NT2/D1 (cell line): ENCODE measurements around the gene EPS15.

Experiments
- DNase-seq: peaks from one replicate; pipeline ENCODE4 v3.0.0-alpha.2; 2011; ENCODE audit warnings: low read depth, low spot score
- H3K27me3 ChIP-seq: 2 replicates; pipeline ENCODE4 v1.6.0; 2011; ENCODE audit warnings: mild to moderate bottlenecking; ENCODE audit not compliant: insufficient read length, insufficient read depth
- H3K36me3 ChIP-seq: 2 replicates; pipeline ENCODE4 v1.6.1; 2011; ENCODE audit warnings: mild to moderate bottlenecking, low read length, mixed read lengths; ENCODE audit not compliant: insufficient read depth, insufficient read length
- H3K4me1 ChIP-seq: 2 replicates; pipeline ENCODE4 v1.5.1; 2011; ENCODE audit not compliant: insufficient read depth, insufficient read length
- H3K4me3 ChIP-seq: 2 replicates; pipeline ENCODE4 v1.5.1; 2011; ENCODE audit warnings: low read depth; ENCODE audit not compliant: insufficient read length
- H3K9ac ChIP-seq: 2 replicates; pipeline ENCODE4 v1.6.0; 2011; ENCODE audit warnings: low read depth; ENCODE audit not compliant: insufficient read length
- H3K9me3 ChIP-seq: 2 replicates; pipeline ENCODE4 v1.5.1; 2011; ENCODE audit warnings: mild to moderate bottlenecking, low read length; ENCODE audit not compliant: insufficient read depth
- SUZ12 ChIP-seq: IDR thresholded peaks from 2 replicates; pipeline ENCODE4 v1.6.1; 2011; ENCODE audit not compliant: insufficient read length, insufficient read depth; ENCODE audit errors: extremely low read depth
- YY1 ChIP-seq: IDR thresholded peaks from 2 replicates; pipeline ENCODE4 v1.6.1; 2011; ENCODE audit not compliant: insufficient read length, insufficient read depth
- ZNF274 ChIP-seq: IDR thresholded peaks from 2 replicates; pipeline ENCODE4 v1.6.1; 2011; ENCODE audit warnings: mild to moderate bottlenecking, low read depth, low read length

EPS15 gene

DNA sequence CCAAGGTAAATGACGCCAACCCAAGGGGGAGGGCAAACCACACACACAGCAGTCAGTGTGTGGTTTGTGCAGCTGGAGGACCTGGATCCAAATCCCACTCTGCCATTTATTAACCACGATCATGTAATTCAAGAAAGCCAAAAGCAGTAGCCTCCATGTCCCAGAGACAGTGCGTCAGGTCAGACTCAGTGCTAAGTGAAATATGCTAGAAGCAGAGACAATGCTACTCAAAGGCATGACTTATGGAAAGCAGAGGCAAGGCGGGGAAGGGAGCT is 202.3 kb downstream of the EPS15 start:
- no peaks in the 10 kb centered on the region for H3K36me3 ChIP-seq
- no peak overlapping the region for H3K4me3 ChIP-seq
- no peak for DNase-seq
- H3K9ac ChIP-seq: no peak overlapping the region
- no peaks in the 10 kb centered on the region for H3K9me3 ChIP-seq
- TF ChIP-seq SUZ12 (no peak), YY1 (no peak), ZNF274 (no peak)
- no peaks in the 10 kb centered on the region for H3K27me3 ChIP-seq
- H3K4me1 ChIP-seq: peaks cover 22% of the 10 kb centered on the region

DNA sequence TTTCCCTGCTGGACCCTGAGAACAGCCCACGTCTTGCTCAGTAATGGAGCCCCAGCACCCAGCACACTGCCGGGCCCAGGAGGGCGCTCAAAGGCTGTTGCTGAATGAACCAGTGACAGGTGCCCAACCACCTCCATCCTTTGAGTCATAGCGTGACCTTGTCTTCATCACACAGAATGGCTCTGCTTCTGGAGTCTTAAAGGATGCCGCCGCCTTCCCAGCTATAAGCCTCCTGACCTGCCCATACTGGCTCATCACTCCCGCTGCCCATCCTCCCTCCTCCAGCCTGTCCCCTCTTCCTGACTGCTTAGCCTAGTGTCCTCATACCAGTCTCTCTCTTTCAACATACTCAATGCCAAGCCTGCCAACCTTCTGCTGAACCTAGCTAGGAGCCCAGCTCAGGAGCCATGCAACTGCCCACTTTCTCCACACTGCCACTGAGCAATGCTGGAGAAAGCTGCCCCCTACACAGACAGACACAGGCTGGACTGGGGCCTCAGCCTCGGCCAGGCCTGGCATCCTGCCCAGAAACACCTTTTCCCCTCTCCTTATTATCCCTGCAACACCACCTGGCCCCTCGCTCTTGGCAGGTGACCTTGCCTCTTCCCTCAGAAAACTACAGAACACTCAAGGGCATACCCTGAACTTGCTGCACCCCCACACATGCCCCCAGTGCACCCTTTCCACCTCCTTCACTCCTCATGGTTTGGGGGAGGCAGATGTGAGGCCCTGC is 202.8 kb downstream of the EPS15 start:
- TF ChIP-seq ZNF274: no peak
- TF ChIP-seq YY1: no peak
- TF ChIP-seq SUZ12: no peak
- Histone ChIP-seq H3K36me3 (no peaks in the 10 kb centered on the region), H3K4me3 (no peak overlapping the region), H3K27me3 (no peaks in the 10 kb centered on the region), H3K9me3 (no peaks in the 10 kb centered on the region), H3K4me1 (peaks cover 20% of the 10 kb centered on the region), H3K9ac (no peak overlapping the region)
- DNase-seq: no peak

DNA sequence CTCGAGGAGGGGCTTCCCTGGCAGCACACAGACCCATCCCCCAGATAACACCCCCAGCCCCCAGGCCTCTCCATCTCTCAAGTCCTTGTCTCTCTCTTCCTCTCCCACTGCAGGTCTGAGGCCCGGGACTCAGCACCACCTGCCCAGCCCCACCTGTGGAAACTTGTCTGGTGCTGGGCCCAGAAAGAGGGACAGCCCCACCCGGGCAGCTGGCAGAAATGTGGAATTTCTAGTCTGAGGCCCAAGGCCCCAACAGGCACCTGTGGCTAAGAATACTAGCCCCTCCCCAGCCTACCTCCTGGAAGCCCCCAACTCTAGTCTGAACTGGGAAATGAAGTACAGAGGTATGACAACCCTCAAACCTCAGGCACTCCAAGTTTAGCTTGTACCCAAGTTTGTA is 204.1 kb downstream of the EPS15 start:
- Histone ChIP-seq H3K4me3 (no peak overlapping the region), H3K4me1 (peaks cover 26% of the 10 kb centered on the region), H3K36me3 (no peaks in the 10 kb centered on the region), H3K9me3 (no peaks in the 10 kb centered on the region), H3K27me3 (no peaks in the 10 kb centered on the region), H3K9ac (no peak overlapping the region)
- DNase-seq: no peak
- no peak for TF ChIP-seq SUZ12
- TF ChIP-seq ZNF274: no peak
- no peak for TF ChIP-seq YY1

DNA sequence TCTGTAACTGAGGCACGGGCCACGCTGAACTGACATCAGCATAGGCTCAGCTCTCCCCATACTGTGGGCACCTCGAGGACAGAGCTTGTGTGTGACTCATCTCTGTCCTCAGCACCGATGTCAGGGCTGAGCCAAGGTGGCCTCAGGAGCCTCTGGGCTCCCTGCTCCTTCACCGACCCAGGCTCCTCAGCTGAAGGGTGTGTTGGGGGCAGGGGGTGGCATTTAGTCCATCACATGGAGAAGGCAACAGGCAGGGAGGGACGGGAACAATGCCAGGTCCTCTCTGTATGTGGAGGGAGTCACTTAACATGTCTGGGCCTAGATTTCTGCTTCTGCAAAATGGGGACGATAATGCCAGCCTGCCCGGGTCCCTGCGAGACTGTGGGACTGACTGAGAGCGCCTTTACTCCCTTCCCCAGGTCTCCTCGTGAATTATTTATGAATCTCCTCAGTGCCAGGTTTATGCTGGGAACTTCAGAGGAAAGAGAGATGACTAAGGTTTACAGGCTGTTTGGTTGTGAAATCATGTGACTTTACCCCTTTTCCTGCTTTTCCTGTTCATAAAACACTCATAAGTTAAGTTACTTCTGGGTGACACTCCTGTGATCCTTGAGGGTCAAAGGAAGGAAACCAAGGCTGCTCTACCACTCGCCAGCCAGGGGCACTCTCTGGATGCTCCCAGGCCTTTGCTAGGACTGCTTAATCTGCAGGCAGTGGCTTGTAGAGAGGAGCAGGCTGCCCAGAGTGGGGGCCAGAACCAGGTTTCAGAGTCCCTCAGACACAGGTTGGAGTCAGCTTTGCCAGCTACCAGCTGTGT is 204.9 kb downstream of the EPS15 start:
- DNase-seq: no peak
- no peaks in the 10 kb centered on the region for H3K36me3 ChIP-seq
- peaks cover 27% of the 10 kb centered on the region for H3K4me1 ChIP-seq
- H3K27me3 ChIP-seq: no peaks in the 10 kb centered on the region
- peak overlapping the region; percentile 12 for H3K9ac ChIP-seq
- TF ChIP-seq SUZ12: no peak
- TF ChIP-seq YY1: no peak
- H3K9me3 ChIP-seq: no peaks in the 10 kb centered on the region
- no peak overlapping the region for H3K4me3 ChIP-seq

DNA sequence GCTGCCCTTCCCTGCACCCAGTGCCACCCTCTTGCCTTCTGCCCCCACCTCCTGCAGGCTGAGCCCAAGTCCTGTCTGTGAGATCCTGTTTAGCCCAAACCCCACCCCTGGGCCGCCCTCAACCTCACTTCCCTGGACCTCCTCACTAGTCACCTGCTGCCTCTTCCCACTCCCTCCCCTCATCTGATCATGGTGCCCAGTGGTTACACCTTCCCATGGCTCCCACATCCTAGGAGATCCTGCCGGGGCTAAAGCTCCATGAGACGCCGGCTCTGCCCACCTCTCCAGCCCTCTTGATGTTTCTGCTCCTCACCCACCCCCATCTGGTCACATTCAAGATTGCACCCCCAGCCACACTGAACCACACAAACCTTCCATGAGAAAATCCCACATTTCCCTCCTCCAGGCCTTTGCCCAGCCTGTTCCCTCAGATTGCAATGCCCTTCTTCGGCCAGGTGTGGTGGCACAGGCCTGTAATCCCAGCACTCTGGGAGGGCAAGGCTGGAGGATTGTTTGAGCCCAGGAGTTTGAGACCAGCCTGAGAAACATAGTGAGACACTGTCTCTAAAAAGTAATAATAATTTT is 205.7 kb downstream of the EPS15 start:
- Histone ChIP-seq H3K36me3 (no peaks in the 10 kb centered on the region), H3K4me1 (peaks cover 34% of the 10 kb centered on the region), H3K9ac (no peak overlapping the region), H3K4me3 (no peak overlapping the region), H3K9me3 (no peaks in the 10 kb centered on the region), H3K27me3 (no peaks in the 10 kb centered on the region)
- no peak for DNase-seq
- TF ChIP-seq SUZ12 (no peak), ZNF274 (no peak), YY1 (no peak)

DNA sequence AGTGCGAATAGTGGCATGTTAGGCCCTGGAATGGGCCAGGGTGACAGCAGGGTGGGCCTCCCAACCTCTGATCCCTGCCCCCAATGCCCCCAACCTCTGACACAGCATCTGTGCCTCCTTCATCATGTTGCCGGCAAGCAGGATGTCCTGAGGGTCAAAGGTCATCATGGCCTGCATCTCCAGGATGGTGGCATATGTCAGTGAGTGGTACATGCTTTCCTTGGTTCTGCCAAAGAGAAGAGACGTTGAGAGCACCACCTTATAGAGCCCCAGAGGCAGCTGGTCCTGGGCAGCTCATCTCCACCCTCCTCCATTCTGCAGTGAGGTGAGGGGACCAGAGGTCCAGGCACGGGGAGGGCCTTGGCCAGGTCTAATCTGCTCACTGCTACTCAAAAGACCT is 206.3 kb downstream of the EPS15 start:
- Histone ChIP-seq H3K36me3 (no peaks in the 10 kb centered on the region), H3K4me1 (peaks cover 31% of the 10 kb centered on the region), H3K9ac (no peak overlapping the region), H3K27me3 (no peaks in the 10 kb centered on the region), H3K4me3 (no peak overlapping the region), H3K9me3 (no peaks in the 10 kb centered on the region)
- no peak for DNase-seq
- no peak for TF ChIP-seq ZNF274
- TF ChIP-seq SUZ12: no peak
- TF ChIP-seq YY1: no peak

DNA sequence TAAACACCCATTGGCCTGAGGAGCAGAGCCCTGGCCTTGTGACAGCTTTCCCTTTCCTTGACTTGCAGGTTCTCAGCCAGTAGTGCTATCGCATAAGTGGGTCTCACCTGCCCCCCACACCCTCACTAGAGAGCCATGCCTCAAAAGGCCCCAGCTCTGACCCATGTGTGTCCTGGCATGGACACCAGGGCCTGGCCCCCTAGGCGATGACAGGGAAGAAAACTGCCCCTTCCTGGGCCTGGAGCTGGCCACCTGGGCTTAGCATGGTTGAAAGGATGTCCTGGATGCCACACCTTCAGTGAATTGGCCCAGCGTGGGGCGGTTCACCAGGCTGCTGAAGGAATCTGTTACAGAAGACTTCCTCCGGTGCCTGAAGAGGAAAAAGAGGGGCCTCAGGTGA is 207.2 kb downstream of the EPS15 start:
- no peaks in the 10 kb centered on the region for H3K9me3 ChIP-seq
- no peak overlapping the region for H3K4me3 ChIP-seq
- no peaks in the 10 kb centered on the region for H3K27me3 ChIP-seq
- H3K36me3 ChIP-seq: no peaks in the 10 kb centered on the region
- H3K4me1 ChIP-seq: peaks cover 28% of the 10 kb centered on the region
- no peak overlapping the region for H3K9ac ChIP-seq
- TF ChIP-seq SUZ12 (no peak), ZNF274 (no peak), YY1 (no peak)
- DNase-seq: no peak
